Prostate gland (tissue), 2 donors: ENCODE results near the gene ZNF804B.

Source experiments
- POLR2AphosphoS5 ChIP-seq: sonication (generic); formaldehyde crosslinking; IDR thresholded peaks from one replicate; pipeline ENCODE4 v1.6.1; 2017; ENCODE audit warnings: antibody characterized with exemption
- TF ChIP-seq, protein P1 (sequence below), 4 experiments: fragments of 200-600 bp in 2 of 4; fragments of 450-650 bp in 2 of 4; sonication (generic) in 2 of 4; IDR thresholded peaks; 1 replicate in 3 of 4; 2 replicates in 1 of 4; pipeline ENCODE4 v1.5.1; 2016 to 2019; ENCODE audit warnings: antibody characterized with exemption in 4 of 4, mild to moderate bottlenecking in 2 of 4, moderate library complexity in 2 of 4

DNA sequence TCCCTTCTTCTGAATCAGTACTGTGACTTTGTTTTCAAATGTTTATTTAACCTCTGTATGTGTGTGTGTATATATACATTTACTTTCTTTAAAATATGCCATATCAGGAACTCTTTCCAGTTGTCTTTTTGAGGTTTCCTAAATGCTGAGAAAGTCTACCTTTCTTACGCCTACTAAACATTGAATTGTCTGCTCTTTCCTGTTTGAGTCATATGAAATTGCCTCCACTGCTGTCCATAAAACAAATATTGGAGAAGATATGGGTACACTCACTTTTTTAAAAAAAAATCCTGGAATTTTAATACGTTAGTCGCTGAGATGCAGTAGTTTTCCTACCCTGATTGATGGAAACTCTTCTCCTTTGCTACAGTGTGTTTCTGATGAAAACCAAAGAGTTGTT is 334.8 kb downstream of the ZNF804B start:
- TF ChIP-seq, protein P1, sequence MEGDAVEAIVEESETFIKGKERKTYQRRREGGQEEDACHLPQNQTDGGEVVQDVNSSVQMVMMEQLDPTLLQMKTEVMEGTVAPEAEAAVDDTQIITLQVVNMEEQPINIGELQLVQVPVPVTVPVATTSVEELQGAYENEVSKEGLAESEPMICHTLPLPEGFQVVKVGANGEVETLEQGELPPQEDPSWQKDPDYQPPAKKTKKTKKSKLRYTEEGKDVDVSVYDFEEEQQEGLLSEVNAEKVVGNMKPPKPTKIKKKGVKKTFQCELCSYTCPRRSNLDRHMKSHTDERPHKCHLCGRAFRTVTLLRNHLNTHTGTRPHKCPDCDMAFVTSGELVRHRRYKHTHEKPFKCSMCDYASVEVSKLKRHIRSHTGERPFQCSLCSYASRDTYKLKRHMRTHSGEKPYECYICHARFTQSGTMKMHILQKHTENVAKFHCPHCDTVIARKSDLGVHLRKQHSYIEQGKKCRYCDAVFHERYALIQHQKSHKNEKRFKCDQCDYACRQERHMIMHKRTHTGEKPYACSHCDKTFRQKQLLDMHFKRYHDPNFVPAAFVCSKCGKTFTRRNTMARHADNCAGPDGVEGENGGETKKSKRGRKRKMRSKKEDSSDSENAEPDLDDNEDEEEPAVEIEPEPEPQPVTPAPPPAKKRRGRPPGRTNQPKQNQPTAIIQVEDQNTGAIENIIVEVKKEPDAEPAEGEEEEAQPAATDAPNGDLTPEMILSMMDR (IDR thresholded peaks at IDR 0.05), result no peak
- TF ChIP-seq POLR2AphosphoS5, result no peak
